ENCODE results near the gene FAM111B. TPM values are rescaled to one million over a fixed set of nuclear protein-coding genes. Genes with fewer than 3 reads are reported as not detected.

Gene FAM111B
- total RNA-seq, 4 donors from 2014 or later: 0.38 to 1.4 (median 1.1) TPM; not detected in 1

DNA sequence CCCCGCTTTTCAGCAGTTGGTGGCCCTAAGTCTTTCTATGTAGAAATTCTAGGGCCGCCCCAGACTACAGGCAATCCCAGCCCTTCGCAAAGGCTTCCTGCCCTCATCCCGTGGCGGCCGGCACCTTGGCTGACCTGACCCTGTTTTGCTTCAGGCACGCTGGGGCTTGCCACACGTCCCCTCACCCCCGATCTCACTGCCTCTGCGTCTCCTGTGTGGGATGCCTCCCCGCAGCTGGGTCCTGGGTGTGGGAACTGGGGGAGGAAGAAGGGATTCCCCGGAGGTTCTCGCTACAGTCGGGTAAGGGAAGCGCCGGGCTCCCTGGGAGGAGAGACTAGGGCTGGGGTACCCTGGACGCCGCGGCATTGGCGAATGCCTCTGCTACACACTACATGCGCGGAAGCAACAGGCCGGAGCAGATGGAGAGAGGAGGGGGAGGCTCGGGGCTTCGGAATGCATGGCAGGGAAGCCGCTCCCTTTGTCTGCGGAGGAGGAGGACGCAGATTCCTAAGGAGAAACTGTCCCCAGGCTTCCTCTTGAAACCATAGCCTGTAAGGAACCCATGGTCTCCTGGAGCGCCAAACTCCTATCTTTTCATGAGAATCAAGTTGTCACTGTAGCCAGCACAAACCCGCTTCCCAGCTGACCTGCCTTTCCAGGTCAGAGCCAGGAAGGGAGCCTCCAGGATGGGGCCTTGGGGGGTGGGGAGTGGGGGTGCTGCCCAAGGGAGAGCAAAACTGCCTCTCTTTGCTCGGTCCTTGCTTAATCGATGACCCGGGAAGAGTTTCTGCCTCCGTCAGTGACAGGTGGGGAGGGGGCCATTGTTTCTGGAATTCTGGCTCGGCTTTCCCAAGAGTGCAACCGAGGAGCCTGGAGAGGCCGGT lies 66.3 kb downstream of the FAM111B start:
- TF ChIP-seq, protein P1, sequence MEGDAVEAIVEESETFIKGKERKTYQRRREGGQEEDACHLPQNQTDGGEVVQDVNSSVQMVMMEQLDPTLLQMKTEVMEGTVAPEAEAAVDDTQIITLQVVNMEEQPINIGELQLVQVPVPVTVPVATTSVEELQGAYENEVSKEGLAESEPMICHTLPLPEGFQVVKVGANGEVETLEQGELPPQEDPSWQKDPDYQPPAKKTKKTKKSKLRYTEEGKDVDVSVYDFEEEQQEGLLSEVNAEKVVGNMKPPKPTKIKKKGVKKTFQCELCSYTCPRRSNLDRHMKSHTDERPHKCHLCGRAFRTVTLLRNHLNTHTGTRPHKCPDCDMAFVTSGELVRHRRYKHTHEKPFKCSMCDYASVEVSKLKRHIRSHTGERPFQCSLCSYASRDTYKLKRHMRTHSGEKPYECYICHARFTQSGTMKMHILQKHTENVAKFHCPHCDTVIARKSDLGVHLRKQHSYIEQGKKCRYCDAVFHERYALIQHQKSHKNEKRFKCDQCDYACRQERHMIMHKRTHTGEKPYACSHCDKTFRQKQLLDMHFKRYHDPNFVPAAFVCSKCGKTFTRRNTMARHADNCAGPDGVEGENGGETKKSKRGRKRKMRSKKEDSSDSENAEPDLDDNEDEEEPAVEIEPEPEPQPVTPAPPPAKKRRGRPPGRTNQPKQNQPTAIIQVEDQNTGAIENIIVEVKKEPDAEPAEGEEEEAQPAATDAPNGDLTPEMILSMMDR (IDR thresholded peaks at IDR 0.05; ENCODE audit: low read depth): no peak

DNA sequence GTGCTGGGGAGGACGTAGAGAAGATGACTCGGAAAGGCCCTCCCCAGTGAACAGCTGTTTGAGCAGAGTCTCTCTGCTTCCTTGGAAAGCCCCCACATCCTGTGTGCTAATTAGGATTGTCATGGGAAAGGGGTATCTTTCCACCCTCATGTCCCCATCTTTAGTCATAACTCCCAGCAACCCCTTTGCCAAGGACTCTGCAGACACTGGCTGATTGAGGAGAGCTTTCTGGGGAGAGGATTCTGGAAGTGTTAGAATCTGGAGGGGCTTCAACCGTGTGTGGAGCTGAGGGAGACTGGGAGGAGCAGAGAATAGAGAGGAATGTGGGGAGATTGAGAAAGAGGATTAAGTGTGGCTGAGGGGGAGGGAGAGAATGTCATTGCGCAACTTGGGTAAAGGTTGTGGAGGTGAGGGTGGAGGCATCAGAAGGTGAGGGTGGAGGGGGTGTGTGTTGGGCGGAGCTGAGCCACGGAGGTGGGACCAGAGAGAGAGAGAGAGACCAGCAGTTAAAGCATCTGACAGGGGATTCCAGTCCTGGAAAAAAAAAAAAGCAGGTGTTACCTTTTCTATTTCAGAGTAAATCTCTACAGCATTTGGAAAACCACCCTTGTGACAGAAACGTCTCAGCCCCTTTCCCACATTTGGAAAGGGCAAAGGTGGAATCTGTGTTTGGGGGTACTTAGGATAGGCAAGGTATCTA lies 67.1 kb downstream of the FAM111B start:
- TF ChIP-seq, protein P1 (IDR thresholded peaks at IDR 0.05; ENCODE audit: low read depth): no peak

DNA sequence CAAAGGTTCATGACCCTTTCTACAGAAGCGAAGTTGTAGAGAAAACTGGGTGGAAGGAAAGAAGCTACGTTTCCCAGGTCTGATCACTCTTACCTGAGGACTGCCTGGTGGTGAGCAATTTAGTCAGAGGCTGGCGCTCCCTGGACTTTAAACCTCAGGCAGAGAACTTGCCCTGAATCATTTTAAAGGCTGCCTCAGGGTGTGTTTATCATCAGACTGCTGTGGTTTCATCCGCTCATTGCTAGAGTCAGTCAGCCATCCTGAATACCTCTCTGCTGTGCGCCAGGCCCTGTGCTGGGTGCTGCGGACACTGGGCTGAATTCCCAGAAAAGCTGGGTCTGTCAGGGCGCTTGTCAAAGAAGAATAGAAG lies 67.6 kb downstream of the FAM111B start:
- TF ChIP-seq, protein P1 (IDR thresholded peaks at IDR 0.05; ENCODE audit: low read depth): no peak

DNA sequence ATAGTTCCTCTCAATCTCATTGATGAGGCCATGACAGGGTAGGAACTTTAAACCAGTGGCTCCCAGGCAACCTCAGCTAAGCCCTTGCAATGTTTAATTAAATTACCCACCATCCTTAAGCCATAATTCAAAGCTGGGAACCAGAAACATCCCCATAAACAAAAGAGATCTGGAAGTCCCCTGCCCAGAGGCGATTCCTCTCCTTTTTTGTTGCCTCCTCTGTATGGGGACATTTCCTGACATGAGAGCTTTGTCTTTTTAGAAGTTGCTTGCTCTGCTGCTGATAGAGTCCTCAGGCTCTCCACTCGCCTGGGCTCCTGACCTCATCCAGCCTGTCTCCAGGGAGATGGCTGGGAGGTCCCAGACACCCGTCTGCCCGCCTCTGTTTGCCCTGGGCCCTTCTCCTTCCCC lies 68.1 kb downstream of the FAM111B start:
- TF ChIP-seq, protein P1 (IDR thresholded peaks at IDR 0.05; ENCODE audit: low read depth): no peak

DNA sequence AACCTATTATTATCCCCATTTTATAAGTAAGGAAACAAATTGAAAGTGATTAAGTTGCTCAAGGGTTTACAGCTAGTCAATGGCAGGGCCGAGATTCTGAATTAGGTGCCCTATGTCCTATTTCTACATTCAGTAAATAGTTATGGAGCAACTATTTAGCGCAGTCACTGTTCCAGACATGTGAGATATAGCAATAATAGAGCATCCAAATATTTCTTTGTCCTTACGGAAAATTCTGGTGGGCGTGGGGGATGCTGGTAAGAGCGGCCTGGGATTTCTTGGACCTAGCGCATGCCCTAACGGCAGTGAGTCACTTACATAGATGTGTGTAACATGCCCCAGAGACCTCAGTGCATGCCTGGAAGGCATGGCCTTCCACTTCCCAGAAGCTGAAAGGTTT lies 69.3 kb downstream of the FAM111B start:
- TF ChIP-seq, protein P1 (IDR thresholded peaks at IDR 0.05; ENCODE audit: low read depth): no peak

Other genes with a start within 250 kb of the FAM111B start
- not detected for gene GLYATL1, start 167.7 kb upstream of the FAM111B start, total RNA-seq
- not detected for gene GLYATL1B, start 20.9 kb upstream of the FAM111B start, total RNA-seq
- 10 to 100 TPM; 36.8 to 94.2 (median 51.7) TPM for gene FAM111A, start 35.6 kb downstream of the FAM111B start, total RNA-seq
- 10 to 100 TPM in 3 of 4 donors, 1 to 10 TPM in 1; 7.9 to 30.6 (median 21.1) TPM for gene DTX4, start 64.9 kb downstream of the FAM111B start, total RNA-seq
- gene MPEG1, start 105.7 kb downstream of the FAM111B start, total RNA-seq: 10 to 100 TPM; 28.3 to 80.5 (median 52.4) TPM

All from subcutaneous adipose tissue (tissue), 4 donors.